SH-SY5Y (cell line): ENCODE measurements around the gene TSC22D1.

ENCODE experiments used
- GATA2 ChIP-seq: IDR thresholded peaks from 2 replicates; pipeline ENCODE4 v1.6.1; 2011; ENCODE audit warnings: mild to moderate bottlenecking, low read depth, low read length
- GATA3 ChIP-seq: IDR thresholded peaks from 2 replicates; pipeline ENCODE4 v1.6.1; 2011; ENCODE audit warnings: low read depth, mild to moderate bottlenecking, low read length, moderate library complexity

DNA sequence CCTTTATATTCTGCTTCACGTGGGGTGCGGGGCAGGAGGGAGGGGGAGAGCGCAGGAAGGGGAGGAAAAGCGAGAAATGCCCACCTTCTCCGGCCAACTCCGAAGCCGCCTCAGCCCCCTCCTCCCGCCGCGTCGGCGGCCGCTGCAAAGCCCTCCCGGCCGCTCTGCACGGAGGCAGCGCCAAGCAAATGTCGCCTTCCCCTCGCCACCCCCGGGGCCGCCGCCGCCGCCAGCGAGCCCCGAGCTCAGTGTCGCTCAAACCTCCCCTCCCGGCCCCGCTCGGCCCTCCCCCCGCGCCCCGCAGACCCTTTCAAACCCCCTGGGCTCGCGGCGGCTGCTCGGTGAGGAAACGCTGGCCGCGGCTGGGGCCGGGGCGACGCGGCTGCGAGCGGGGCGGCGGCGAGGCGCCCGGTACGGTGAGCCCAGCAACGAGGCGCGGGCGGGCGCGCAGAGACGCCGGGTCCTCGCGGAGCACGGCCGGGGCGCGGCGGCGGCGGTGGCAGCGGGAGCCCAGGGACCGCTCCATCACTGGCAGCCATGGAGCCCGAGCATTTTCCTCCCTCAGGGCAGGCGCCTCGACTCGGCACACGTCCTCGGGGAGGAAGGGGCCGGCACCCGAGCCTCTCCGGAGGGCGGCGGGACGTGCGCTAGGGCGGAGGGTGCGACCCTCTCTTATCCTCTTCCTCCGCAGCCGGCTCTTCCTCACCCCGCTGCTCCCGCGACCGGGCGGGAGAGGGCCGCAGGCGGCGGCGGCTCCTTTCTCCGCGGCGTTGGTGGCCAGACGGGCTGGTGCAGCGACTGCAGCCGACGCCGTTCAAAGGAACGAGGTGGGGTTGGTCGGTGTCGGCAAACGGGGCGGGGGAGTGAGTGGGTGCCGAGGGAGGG, 463 bp upstream of the TSC22D1 start:
- no peak for TF ChIP-seq GATA2
- TF ChIP-seq GATA3, result no peak
